Left lung (tissue), 10 donors: ENCODE data around the gene RASA2. TPM values are rescaled to one million over a fixed set of nuclear protein-coding genes. Genes with fewer than 3 reads are reported as not detected.

Source experiments
- ATAC-seq: fragments of 200-7000 bp; cut with Tn5 transposase; one replicate; pipeline ENCODE4 v1.9.1; 2020; ENCODE audit warnings: moderate library complexity
- DNase-seq, 4 donors: peaks; one replicate each; pipeline ENCODE4 v3.0.0-alpha.2; 2013 to 2020
- H3K27ac ChIP-seq, 2 donors: fragments of 200-600 bp; sonication (generic) in 1 of 2; one replicate each; pipeline versions ENCODE4 v1.5.0 to v1.8.0; 2020 to 2021
- H3K27me3 ChIP-seq, 2 donors: fragments of 200-600 bp; sonication (generic) in 1 of 2; one replicate each; pipeline versions ENCODE4 v1.5.0 to v1.8.0; 2020 to 2021
- H3K36me3 ChIP-seq, 2 donors: fragments of 200-600 bp; sonication (generic) in 1 of 2; one replicate each; pipeline versions ENCODE4 v1.5.0 to v1.8.0; 2020 to 2021
- H3K4me1 ChIP-seq, 2 donors: fragments of 200-600 bp; one replicate each; pipeline ENCODE4 v1.8.0; 2021
- H3K4me3 ChIP-seq, 2 donors: fragments of 200-600 bp; sonication (generic) in 1 of 2; one replicate each; pipeline versions ENCODE4 v1.5.0 to v1.8.0; 2020 to 2021; ENCODE audit warnings: mild to moderate bottlenecking in 1 of 2
- H3K9me3 ChIP-seq, 2 donors: fragments of 200-600 bp; sonication (generic) in 1 of 2; one replicate each; pipeline versions ENCODE4 v1.5.0 to v1.8.0; 2020 to 2021
- CTCF ChIP-seq, 2 donors: fragments of 200-600 bp; sonication (generic) in 1 of 2; IDR thresholded peaks; one replicate each; pipeline versions ENCODE4 v1.5.0 to v1.8.0; 2021; ENCODE audit warnings: antibody characterized with exemption in 2 of 2
- intact Hi-C, 2 donors: fragments of 100-400 bp; cut with DNase I; formaldehyde crosslinking; loops; one replicate each; pipeline versions ENCODE4 v1.11.2 to v1.14.2; 2022
- polyA plus RNA-seq, 6 donors: library from polyadenylated mRNA; unstranded; fragments of 120-200 nt; gene quantifications; one replicate each; pipeline ENCODE4 v1.2.1, GENCODE V29; 2013; ENCODE audit not compliant: insufficient read length in 6 of 6
- total RNA-seq, 2 donors: library from RNA; stranded (reverse); fragmentation: NEBNext Ultra II Directional; extraction: Animal tissue kit (Norgen Biotek cat#: 25700); gene quantifications; one replicate each; pipeline ENCODE4 v1.2.1, GENCODE V29; 2021
- donor health status: DM: no; HTN: yes; CAD: no.
- donor health status: DM: no; HTN: no; CAD: no.

The RASA2 gene
- total and polyA plus RNA-seq, 8 donors: 17.2 to 29.3 (median 25.2) TPM

- ATAC-seq (peak; percentile 88), DNase-seq (peak in 2 of 4 donors; percentile 52 to 77)
- Histone ChIP-seq H3K4me1 (peaks cover 3 to 13% of the 10 kb centered on the region in 2 donors), H3K36me3 (peaks cover 0 to 49% of the 10 kb centered on the region in 2 donors), H3K27me3 (no peaks in the 10 kb centered on the region), H3K9me3 (no peaks in the 10 kb centered on the region), H3K27ac (no peak overlapping the region), H3K4me3 (no peak overlapping the region)
- intact Hi-C loops: loop anchor here in 1 of 2 donors (5.0 kb wide), 1 partner anchor 99 kb away; no protein-coding TSS in a partner anchor
- peak; percentile 71 to 98 for TF ChIP-seq CTCF (IDR thresholded peaks at IDR 0.05)
These were observed 74.7 kb downstream of the RASA2 start for GRCh38 chr3:141561426-141562034.

- DNase-seq (no peak), ATAC-seq (no peak)
- intact Hi-C loops: loop anchor here in 1 of 2 donors (5.0 kb wide), 1 partner anchor 102 kb away; no protein-coding TSS in a partner anchor
- H3K27ac ChIP-seq: no peak overlapping the region
- peaks cover 0 to 41% of the 10 kb centered on the region in 2 donors for H3K36me3 ChIP-seq
- TF ChIP-seq CTCF (IDR thresholded peaks at IDR 0.05): no peak
- H3K9me3 ChIP-seq: no peaks in the 10 kb centered on the region
- H3K4me3 ChIP-seq: no peak overlapping the region
- H3K27me3 ChIP-seq: no peaks in the 10 kb centered on the region
- peaks cover 0 to 3% of the 10 kb centered on the region in 2 donors for H3K4me1 ChIP-seq
These were observed 77.4 kb downstream of the RASA2 start for GRCh38 chr3:141564241-141564640.

- H3K27me3 ChIP-seq: no peaks in the 10 kb centered on the region
- intact Hi-C loops: no loop called here
- no peaks in the 10 kb centered on the region for H3K4me1 ChIP-seq
- peaks cover 0 to 59% of the 10 kb centered on the region in 2 donors for H3K36me3 ChIP-seq
- no peak for TF ChIP-seq CTCF (IDR thresholded peaks at IDR 0.05)
- H3K4me3 ChIP-seq: no peak overlapping the region
- H3K27ac ChIP-seq: no peak overlapping the region
- no peak for DNase-seq
- H3K9me3 ChIP-seq: no peaks in the 10 kb centered on the region
- no peak for ATAC-seq
These were observed 83.2 kb downstream of the RASA2 start for GRCh38 chr3:141570068-141570467.

- Histone ChIP-seq H3K4me3 (no peak overlapping the region), H3K27me3 (no peaks in the 10 kb centered on the region), H3K36me3 (peaks cover 0 to 79% of the 10 kb centered on the region in 2 donors), H3K9me3 (no peaks in the 10 kb centered on the region), H3K27ac (no peak overlapping the region), H3K4me1 (no peaks in the 10 kb centered on the region)
- DNase-seq (peak in 2 of 4 donors; percentile 19 to 50), ATAC-seq (peak; percentile 87)
- intact Hi-C loops: no loop called here
- peak; percentile 19 to 37 for TF ChIP-seq CTCF (IDR thresholded peaks at IDR 0.05)
These were observed 89.3 kb downstream of the RASA2 start for GRCh38 chr3:141575879-141576743.

GRCh38 chr3:141576744-141577052 is 89.9 kb downstream of the RASA2 start:
- DNase-seq (no peak), ATAC-seq (no peak)
- Histone ChIP-seq H3K4me3 (no peak overlapping the region), H3K27ac (no peak overlapping the region), H3K9me3 (no peaks in the 10 kb centered on the region), H3K4me1 (no peaks in the 10 kb centered on the region), H3K36me3 (peaks cover 0 to 79% of the 10 kb centered on the region in 2 donors), H3K27me3 (no peaks in the 10 kb centered on the region)
- intact Hi-C loops: no loop called here
- peak in 1 of 2 donors; percentile 7 for TF ChIP-seq CTCF (IDR thresholded peaks at IDR 0.05)
